GM23338 (cell line): ENCODE results near the gene GRID1. TPM values are rescaled to one million over a fixed set of nuclear protein-coding genes. Genes with fewer than 3 reads are reported as not detected.

Experiments
- ATAC-seq: fragments of 200-7000 bp; cut with Tn5 transposase; 3 replicates; pipeline ENCODE4 v1.9.1; 2020
- DNase-seq: peaks from one replicate; pipeline ENCODE4 v3.0.0-alpha.2; 2015; ENCODE audit warnings: low spot score
- H2AFZ ChIP-seq: fragments of 200-600 bp; sonication (generic); 2 replicates; pipeline ENCODE4 v1.8.0; 2016; ENCODE audit warnings: antibody characterized with exemption, mild to moderate bottlenecking, moderate library complexity
- H3F3A ChIP-seq: fragments of 200-600 bp; sonication (generic); replicated peaks from 2 replicates; pipeline ENCODE4 v1.8.0; 2017; ENCODE audit warnings: antibody characterized with exemption, mixed run types, low read depth
- H3K27ac ChIP-seq: fragments of 200-600 bp; sonication (generic); 2 replicates; pipeline ENCODE4 v1.6.1; 2016; ENCODE audit warnings: low read depth
- H3K27me3 ChIP-seq: fragments of 200-600 bp; sonication (generic); 2 replicates; pipeline ENCODE4 v1.8.0; 2016; ENCODE audit warnings: mild to moderate bottlenecking, mixed run types, moderate library complexity; ENCODE audit not compliant: insufficient read depth
- H3K36me3 ChIP-seq: fragments of 200-600 bp; sonication (generic); 2 replicates; pipeline ENCODE4 v1.8.0; 2016; ENCODE audit warnings: mild to moderate bottlenecking; ENCODE audit not compliant: insufficient read depth
- H3K4me1 ChIP-seq: fragments of 200-600 bp; sonication (generic); 2 replicates; pipeline ENCODE4 v1.8.0; 2016; ENCODE audit warnings: mild to moderate bottlenecking, moderate library complexity; ENCODE audit not compliant: insufficient read depth
- H3K4me2 ChIP-seq: fragments of 200-600 bp; sonication (generic); 2 replicates; pipeline ENCODE4 v1.7.1; 2017; ENCODE audit warnings: mixed run types
- H3K4me3 ChIP-seq: fragments of 200-600 bp; sonication (generic); 2 replicates; pipeline ENCODE4 v1.6.1; 2016; ENCODE audit warnings: mixed run types
- H3K79me2 ChIP-seq: fragments of 200-600 bp; sonication (generic); replicated peaks from 2 replicates; pipeline ENCODE4 v1.8.0; 2017; ENCODE audit warnings: mild to moderate bottlenecking; ENCODE audit not compliant: insufficient read depth
- H3K9me2 ChIP-seq: fragments of 200-600 bp; sonication (generic); 2 replicates; pipeline ENCODE4 v1.8.0; 2017; ENCODE audit not compliant: insufficient read depth
- H4K20me1 ChIP-seq: fragments of 200-600 bp; sonication (generic); replicated peaks from 2 replicates; pipeline ENCODE4 v1.8.0; 2017; ENCODE audit warnings: mild to moderate bottlenecking; ENCODE audit not compliant: insufficient read depth
- H3K27ac Mint-ChIP-seq: 2 replicates; pipeline ENCODE4 v1.8.0; 2020; ENCODE audit warnings: inconsistent platforms, mild to moderate bottlenecking, moderate library complexity, mixed read lengths
- H3K27me3 Mint-ChIP-seq: 3 replicates; pipeline ENCODE4 v1.8.0; 2022; ENCODE audit warnings: low read depth, mild to moderate bottlenecking, moderate library complexity, mixed read lengths, inconsistent platforms; ENCODE audit not compliant: insufficient read depth, poor library complexity
- H3K36me3 Mint-ChIP-seq: 3 replicates; pipeline ENCODE4 v1.8.0; 2021; ENCODE audit warnings: low read depth, mild to moderate bottlenecking, inconsistent platforms, moderate library complexity, mixed read lengths
- H3K4me1 Mint-ChIP-seq: 3 replicates; pipeline ENCODE4 v1.8.0; 2020; ENCODE audit warnings: mild to moderate bottlenecking, inconsistent platforms, mixed read lengths
- H3K4me3 Mint-ChIP-seq: 3 replicates; pipeline ENCODE4 v1.8.0; 2021; ENCODE audit warnings: moderate library complexity, mild to moderate bottlenecking, inconsistent platforms, mixed read lengths
- H3K9me3 Mint-ChIP-seq: 3 replicates; pipeline ENCODE4 v1.8.0; 2020; ENCODE audit warnings: moderate library complexity, mild to moderate bottlenecking, inconsistent platforms, mixed read lengths
- CREB1 ChIP-seq: fragments of 250-450 bp; sonication (Bioruptor Pico); IDR thresholded peaks from 2 replicates; pipeline ENCODE4 v1.5.0; 2020; ENCODE audit warnings: low read depth, mild to moderate bottlenecking, moderate library complexity
- CTCF ChIP-seq, 2 experiments: fragments of 200-600 bp in 1 of 2; sonication (generic) in 1 of 2; conservative IDR thresholded peaks; 2 replicates each; pipeline versions ENCODE4 v1.5.1 to v1.6.1; 2016 to 2017; ENCODE audit warnings: antibody characterized with exemption in 2 of 2, low read depth in 2 of 2, mild to moderate bottlenecking in 2 of 2, moderate library complexity in 1 of 2
- ETS1 ChIP-seq: IDR thresholded peaks from 2 replicates; pipeline ENCODE4 v1.6.1; 2016; ENCODE audit warnings: antibody characterized with exemption
- EZH2 ChIP-seq: fragments of 200-600 bp; sonication (generic); IDR thresholded peaks from one replicate; pipeline ENCODE4 v1.8.0; 2017; ENCODE audit warnings: antibody characterized with exemption, mild to moderate bottlenecking, low read depth; ENCODE audit not compliant: unreplicated experiment
- EZH2phosphoT487 ChIP-seq: fragments of 200-600 bp; sonication (generic); IDR thresholded peaks from one replicate; pipeline ENCODE4 v1.8.1; 2018; ENCODE audit warnings: antibody characterized with exemption; ENCODE audit not compliant: unreplicated experiment
- JUNB ChIP-seq: IDR thresholded peaks from one replicate; pipeline ENCODE4 v1.6.1; 2016; ENCODE audit warnings: antibody characterized with exemption; ENCODE audit not compliant: unreplicated experiment
- ZNF114 ChIP-seq: fragments of 250-450 bp; sonication (Bioruptor Pico); IDR thresholded peaks from 2 replicates; pipeline ENCODE4 v1.5.0; 2020; ENCODE audit warnings: mild to moderate bottlenecking, moderate library complexity
- ZNF331 ChIP-seq: fragments of 250-450 bp; sonication (Bioruptor Pico); IDR thresholded peaks from 2 replicates; pipeline ENCODE4 v1.5.0; 2020; ENCODE audit warnings: low read depth, mild to moderate bottlenecking, moderate library complexity
- polyA plus RNA-seq: library from polyadenylated mRNA; unstranded; fragments of >200 nt; fragmentation: Nextera tagmentation; extraction: Ambion mirVana; gene quantifications from 2 replicates; pipeline ENCODE4 v1.2.1, GENCODE V29; 2016
- total RNA-seq: library from RNA; depleted of rRNA; stranded (reverse); fragments of >200 nt; shearing (Covaris generic); gene quantifications from 2 replicates; pipeline ENCODE4 v1.2.3, GENCODE V29; 2014
- TF ChIP-seq, protein P1 (sequence below): IDR thresholded peaks from one replicate; pipeline ENCODE4 v1.6.1; 2018; ENCODE audit warnings: antibody characterized with exemption; ENCODE audit not compliant: unreplicated experiment
- TF ChIP-seq, protein P2 (sequence below): fragments of 250-450 bp; sonication (Bioruptor Pico); IDR thresholded peaks from 2 replicates; pipeline ENCODE4 v1.5.0; 2020; ENCODE audit warnings: mild to moderate bottlenecking, moderate library complexity

The GRID1 gene
- total and polyA plus RNA-seq, 2 experiments from 2014 or later, result 0.14 to 0.15 TPM

DNA sequence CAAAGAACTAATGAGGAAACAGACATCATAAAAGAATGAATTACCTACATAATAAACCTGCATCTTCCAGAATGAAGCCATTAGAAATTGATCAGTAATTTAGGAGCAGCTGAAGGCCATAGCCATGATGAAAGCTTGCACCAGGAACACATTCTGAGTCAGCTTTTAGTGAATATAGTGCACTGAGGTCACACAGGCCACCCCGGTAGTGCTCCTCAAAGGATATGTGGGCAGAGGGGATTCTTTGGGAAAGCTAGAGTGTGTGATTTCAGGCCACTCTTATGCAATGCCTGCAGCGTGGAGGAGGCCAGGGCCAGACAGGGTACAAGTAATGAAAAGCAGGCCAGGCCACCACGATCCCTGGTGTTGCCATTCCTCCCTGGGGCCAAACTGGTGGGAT is 451.9 kb downstream of the GRID1 start:
- ATAC-seq, result no peak
- Mint-ChIP-seq H3K27ac (no peak overlapping the region), H3K4me1 (peaks cover 5% of the 10 kb centered on the region; the same call in 2 of the 3 replicates)

More for the DNA sequence above, 451.9 kb downstream of the GRID1 start:
- no peak overlapping the region for H2AFZ ChIP-seq
- no peak for DNase-seq
- H3K4me3 ChIP-seq, result no peak overlapping the region
- no peaks in the 10 kb centered on the region for H3K36me3 ChIP-seq
- no peaks in the 10 kb centered on the region for H4K20me1 ChIP-seq
- H3F3A ChIP-seq, result no peaks in the 10 kb centered on the region
- no peak overlapping the region for H3K4me2 ChIP-seq
- H3K27me3 ChIP-seq, result no peaks in the 10 kb centered on the region
- Mint-ChIP-seq H3K27me3 (peaks cover 12% of the 10 kb centered on the region), H3K9me3 (peaks cover 57% of the 10 kb centered on the region), H3K4me3 (no peak overlapping the region), H3K36me3 (peaks cover 4% of the 10 kb centered on the region; the same call in 1 of the 3 replicates)
- no peaks in the 10 kb centered on the region for H3K9me2 ChIP-seq
- no peak for TF ChIP-seq CREB1 (CRISPR knock-in tag)
- TF ChIP-seq CTCF (conservative IDR thresholded peaks at IDR 0.05; ENCODE audit: low read depth in 2 of 2), result no peak
- no peak for TF ChIP-seq ZNF331 (CRISPR knock-in tag)
- no peak for TF ChIP-seq ZNF114 (CRISPR knock-in tag)
- TF ChIP-seq ETS1, result no peak
- TF ChIP-seq, protein P1, sequence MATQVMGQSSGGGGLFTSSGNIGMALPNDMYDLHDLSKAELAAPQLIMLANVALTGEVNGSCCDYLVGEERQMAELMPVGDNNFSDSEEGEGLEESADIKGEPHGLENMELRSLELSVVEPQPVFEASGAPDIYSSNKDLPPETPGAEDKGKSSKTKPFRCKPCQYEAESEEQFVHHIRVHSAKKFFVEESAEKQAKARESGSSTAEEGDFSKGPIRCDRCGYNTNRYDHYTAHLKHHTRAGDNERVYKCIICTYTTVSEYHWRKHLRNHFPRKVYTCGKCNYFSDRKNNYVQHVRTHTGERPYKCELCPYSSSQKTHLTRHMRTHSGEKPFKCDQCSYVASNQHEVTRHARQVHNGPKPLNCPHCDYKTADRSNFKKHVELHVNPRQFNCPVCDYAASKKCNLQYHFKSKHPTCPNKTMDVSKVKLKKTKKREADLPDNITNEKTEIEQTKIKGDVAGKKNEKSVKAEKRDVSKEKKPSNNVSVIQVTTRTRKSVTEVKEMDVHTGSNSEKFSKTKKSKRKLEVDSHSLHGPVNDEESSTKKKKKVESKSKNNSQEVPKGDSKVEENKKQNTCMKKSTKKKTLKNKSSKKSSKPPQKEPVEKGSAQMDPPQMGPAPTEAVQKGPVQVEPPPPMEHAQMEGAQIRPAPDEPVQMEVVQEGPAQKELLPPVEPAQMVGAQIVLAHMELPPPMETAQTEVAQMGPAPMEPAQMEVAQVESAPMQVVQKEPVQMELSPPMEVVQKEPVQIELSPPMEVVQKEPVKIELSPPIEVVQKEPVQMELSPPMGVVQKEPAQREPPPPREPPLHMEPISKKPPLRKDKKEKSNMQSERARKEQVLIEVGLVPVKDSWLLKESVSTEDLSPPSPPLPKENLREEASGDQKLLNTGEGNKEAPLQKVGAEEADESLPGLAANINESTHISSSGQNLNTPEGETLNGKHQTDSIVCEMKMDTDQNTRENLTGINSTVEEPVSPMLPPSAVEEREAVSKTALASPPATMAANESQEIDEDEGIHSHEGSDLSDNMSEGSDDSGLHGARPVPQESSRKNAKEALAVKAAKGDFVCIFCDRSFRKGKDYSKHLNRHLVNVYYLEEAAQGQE, result no peak
- TF ChIP-seq EZH2phosphoT487, result no peak
- no peak for TF ChIP-seq EZH2
- TF ChIP-seq JUNB, result no peak
- TF ChIP-seq, protein P2, sequence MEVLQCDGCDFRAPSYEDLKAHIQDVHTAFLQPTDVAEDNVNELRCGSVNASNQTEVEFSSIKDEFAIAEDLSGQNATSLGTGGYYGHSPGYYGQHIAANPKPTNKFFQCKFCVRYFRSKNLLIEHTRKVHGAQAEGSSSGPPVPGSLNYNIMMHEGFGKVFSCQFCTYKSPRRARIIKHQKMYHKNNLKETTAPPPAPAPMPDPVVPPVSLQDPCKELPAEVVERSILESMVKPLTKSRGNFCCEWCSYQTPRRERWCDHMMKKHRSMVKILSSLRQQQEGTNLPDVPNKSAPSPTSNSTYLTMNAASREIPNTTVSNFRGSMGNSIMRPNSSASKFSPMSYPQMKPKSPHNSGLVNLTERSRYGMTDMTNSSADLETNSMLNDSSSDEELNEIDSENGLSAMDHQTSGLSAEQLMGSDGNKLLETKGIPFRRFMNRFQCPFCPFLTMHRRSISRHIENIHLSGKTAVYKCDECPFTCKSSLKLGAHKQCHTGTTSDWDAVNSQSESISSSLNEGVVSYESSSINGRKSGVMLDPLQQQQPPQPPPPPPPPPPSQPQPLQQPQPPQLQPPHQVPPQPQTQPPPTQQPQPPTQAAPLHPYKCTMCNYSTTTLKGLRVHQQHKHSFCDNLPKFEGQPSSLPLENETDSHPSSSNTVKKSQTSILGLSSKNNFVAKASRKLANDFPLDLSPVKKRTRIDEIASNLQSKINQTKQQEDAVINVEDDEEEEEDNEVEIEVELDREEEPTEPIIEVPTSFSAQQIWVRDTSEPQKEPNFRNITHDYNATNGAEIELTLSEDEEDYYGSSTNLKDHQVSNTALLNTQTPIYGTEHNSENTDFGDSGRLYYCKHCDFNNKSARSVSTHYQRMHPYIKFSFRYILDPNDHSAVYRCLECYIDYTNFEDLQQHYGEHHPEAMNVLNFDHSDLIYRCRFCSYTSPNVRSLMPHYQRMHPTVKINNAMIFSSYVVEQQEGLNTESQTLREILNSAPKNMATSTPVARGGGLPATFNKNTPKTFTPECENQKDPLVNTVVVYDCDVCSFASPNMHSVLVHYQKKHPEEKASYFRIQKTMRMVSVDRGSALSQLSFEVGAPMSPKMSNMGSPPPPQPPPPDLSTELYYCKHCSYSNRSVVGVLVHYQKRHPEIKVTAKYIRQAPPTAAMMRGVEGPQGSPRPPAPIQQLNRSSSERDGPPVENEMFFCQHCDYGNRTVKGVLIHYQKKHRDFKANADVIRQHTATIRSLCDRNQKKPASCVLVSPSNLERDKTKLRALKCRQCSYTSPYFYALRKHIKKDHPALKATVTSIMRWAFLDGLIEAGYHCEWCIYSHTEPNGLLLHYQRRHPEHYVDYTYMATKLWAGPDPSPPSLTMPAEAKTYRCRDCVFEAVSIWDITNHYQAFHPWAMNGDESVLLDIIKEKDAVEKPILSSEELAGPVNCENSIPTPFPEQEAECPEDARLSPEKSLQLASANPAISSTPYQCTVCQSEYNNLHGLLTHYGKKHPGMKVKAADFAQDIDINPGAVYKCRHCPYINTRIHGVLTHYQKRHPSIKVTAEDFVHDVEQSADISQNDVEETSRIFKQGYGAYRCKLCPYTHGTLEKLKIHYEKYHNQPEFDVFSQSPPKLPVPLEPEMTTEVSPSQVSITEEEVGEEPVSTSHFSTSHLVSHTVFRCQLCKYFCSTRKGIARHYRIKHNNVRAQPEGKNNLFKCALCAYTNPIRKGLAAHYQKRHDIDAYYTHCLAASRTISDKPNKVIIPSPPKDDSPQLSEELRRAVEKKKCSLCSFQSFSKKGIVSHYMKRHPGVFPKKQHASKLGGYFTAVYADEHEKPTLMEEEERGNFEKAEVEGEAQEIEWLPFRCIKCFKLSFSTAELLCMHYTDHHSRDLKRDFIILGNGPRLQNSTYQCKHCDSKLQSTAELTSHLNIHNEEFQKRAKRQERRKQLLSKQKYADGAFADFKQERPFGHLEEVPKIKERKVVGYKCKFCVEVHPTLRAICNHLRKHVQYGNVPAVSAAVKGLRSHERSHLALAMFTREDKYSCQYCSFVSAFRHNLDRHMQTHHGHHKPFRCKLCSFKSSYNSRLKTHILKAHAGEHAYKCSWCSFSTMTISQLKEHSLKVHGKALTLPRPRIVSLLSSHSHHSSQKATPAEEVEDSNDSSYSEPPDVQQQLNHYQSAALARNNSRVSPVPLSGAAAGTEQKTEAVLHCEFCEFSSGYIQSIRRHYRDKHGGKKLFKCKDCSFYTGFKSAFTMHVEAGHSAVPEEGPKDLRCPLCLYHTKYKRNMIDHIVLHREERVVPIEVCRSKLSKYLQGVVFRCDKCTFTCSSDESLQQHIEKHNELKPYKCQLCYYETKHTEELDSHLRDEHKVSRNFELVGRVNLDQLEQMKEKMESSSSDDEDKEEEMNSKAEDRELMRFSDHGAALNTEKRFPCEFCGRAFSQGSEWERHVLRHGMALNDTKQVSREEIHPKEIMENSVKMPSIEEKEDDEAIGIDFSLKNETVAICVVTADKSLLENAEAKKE (CRISPR knock-in tag), result no peak
- no peaks in the 10 kb centered on the region; the same call in 1 of the 2 replicates for H3K4me1 ChIP-seq
- no peak overlapping the region for H3K27ac ChIP-seq
- H3K79me2 ChIP-seq, result no peaks in the 10 kb centered on the region
